ENCODE data around the gene PDE4B. TPM values are rescaled to one million over a fixed set of nuclear protein-coding genes. Genes with fewer than 3 reads are reported as not detected.

PDE4B gene
- total and polyA plus RNA-seq, 7 donors, result 1.6 to 17.2 (median 10.7) TPM

GRCh38 chr1:66217561-66217960, 424.9 kb downstream of the PDE4B start:
- Histone ChIP-seq H3K36me3 (no peaks in the 10 kb centered on the region), H3K27ac (no peak overlapping the region), H3K9me3 (no peaks in the 10 kb centered on the region), H3K4me3 (no peak overlapping the region), H3K27me3 (no peaks in the 10 kb centered on the region), H3K4me1 (peaks cover 0 to 15% (median 2%) of the 10 kb centered on the region in 4 donors)
- no peak for DNase-seq
- no peak for TF ChIP-seq POLR2AphosphoS5 (IDR thresholded peaks at IDR 0.05)
- TF ChIP-seq POLR2A (IDR thresholded peaks at IDR 0.05), result no peak
- no peak for TF ChIP-seq CTCF (IDR thresholded peaks at IDR 0.05)
- TF ChIP-seq EP300 (IDR thresholded peaks at IDR 0.05), result no peak
- 91 to 93% methylated on average over 2 of the region's 2 CpGs for WGBS, 2 donors
- intact Hi-C loops (cut with DNase I), result no loop called here

- intact Hi-C loops (cut with DNase I), result no loop called here
- TF ChIP-seq POLR2A (IDR thresholded peaks at IDR 0.05), result no peak
- TF ChIP-seq POLR2AphosphoS5 (IDR thresholded peaks at IDR 0.05), result no peak
- no peak for TF ChIP-seq CTCF (IDR thresholded peaks at IDR 0.05)
- TF ChIP-seq EP300 (IDR thresholded peaks at IDR 0.05), result no peak
Observed at GRCh38 chr1:66220477-66220876, 427.8 kb downstream of the PDE4B start.

GRCh38 chr1:66223681-66224080, 431.0 kb downstream of the PDE4B start:
- Histone ChIP-seq H3K36me3 (no peaks in the 10 kb centered on the region), H3K4me1 (peaks cover 0 to 3% (median 0%) of the 10 kb centered on the region in 4 donors), H3K9me3 (no peaks in the 10 kb centered on the region), H3K4me3 (no peak overlapping the region), H3K27ac (no peak overlapping the region), H3K27me3 (no peaks in the 10 kb centered on the region)
- WGBS, 2 donors, result 79 to 81% methylated on average over 3 of the region's 3 CpGs
- intact Hi-C loops (cut with DNase I), result no loop called here
- TF ChIP-seq POLR2A (IDR thresholded peaks at IDR 0.05) (no peak), POLR2AphosphoS5 (IDR thresholded peaks at IDR 0.05) (no peak), CTCF (IDR thresholded peaks at IDR 0.05) (no peak), EP300 (IDR thresholded peaks at IDR 0.05) (no peak)
- DNase-seq, result no peak

More at GRCh38 chr1:66220477-66220876, 427.8 kb downstream of the PDE4B start:
- no peaks in the 10 kb centered on the region for H3K36me3 ChIP-seq
- H3K27ac ChIP-seq, result no peak overlapping the region
- H3K4me1 ChIP-seq, result peaks cover 0 to 15% (median 2%) of the 10 kb centered on the region in 4 donors
- H3K27me3 ChIP-seq, result no peaks in the 10 kb centered on the region
- WGBS, 2 donors, result 23 to 28% methylated on average over 1 of the region's 1 CpG
- DNase-seq, result no peak
- no peak overlapping the region for H3K4me3 ChIP-seq
- no peaks in the 10 kb centered on the region for H3K9me3 ChIP-seq

GRCh38 chr1:66226985-66227384, 434.3 kb downstream of the PDE4B start:
- no peaks in the 10 kb centered on the region for H3K4me1 ChIP-seq
- H3K9me3 ChIP-seq, result no peaks in the 10 kb centered on the region
- no peak for DNase-seq
- intact Hi-C loops (cut with DNase I), result no loop called here
- H3K27me3 ChIP-seq, result no peaks in the 10 kb centered on the region
- H3K27ac ChIP-seq, result no peak overlapping the region
- H3K36me3 ChIP-seq, result no peaks in the 10 kb centered on the region
- no peak for TF ChIP-seq EP300 (IDR thresholded peaks at IDR 0.05)
- no peak overlapping the region for H3K4me3 ChIP-seq
- 93 to 95% methylated on average over 4 of the region's 4 CpGs for WGBS, 2 donors

GRCh38 chr1:66227966-66228365, 435.3 kb downstream of the PDE4B start:
- no peaks in the 10 kb centered on the region for H3K27me3 ChIP-seq
- intact Hi-C loops (cut with DNase I), result no loop called here
- WGBS, 2 donors, result 97 to 98% methylated on average over 2 of the region's 2 CpGs

More at GRCh38 chr1:66227966-66228365, 435.3 kb downstream of the PDE4B start:
- Histone ChIP-seq H3K27ac (no peak overlapping the region), H3K4me1 (no peaks in the 10 kb centered on the region), H3K4me3 (no peak overlapping the region), H3K9me3 (no peaks in the 10 kb centered on the region), H3K36me3 (no peaks in the 10 kb centered on the region)
- no peak for DNase-seq
- TF ChIP-seq POLR2A (IDR thresholded peaks at IDR 0.05), result no peak
- no peak for TF ChIP-seq CTCF (IDR thresholded peaks at IDR 0.05)
- no peak for TF ChIP-seq POLR2AphosphoS5 (IDR thresholded peaks at IDR 0.05)
- no peak for TF ChIP-seq EP300 (IDR thresholded peaks at IDR 0.05)

Measured in sigmoid colon (tissue), 7 donors.